ENCODE data around the gene OBP2A. TPM values are rescaled to one million over a fixed set of nuclear protein-coding genes. Genes with fewer than 3 reads are reported as not detected.

The OBP2A gene
- polyA plus RNA-seq, 1 donor = not detected

GRCh38 chr9:135551456-135551855 is 5.5 kb downstream of the OBP2A start:
- no peak for DNase-seq

GRCh38 chr9:135552021-135552697 is 6.2 kb downstream of the OBP2A start:
- DNase-seq = no peak

- no peak for DNase-seq
Measured at GRCh38 chr9:135552698-135553171, 6.8 kb downstream of the OBP2A start.

GRCh38 chr9:135554718-135555117 is 8.8 kb downstream of the OBP2A start:
- no peak for DNase-seq

- no peak for DNase-seq
Measured at GRCh38 chr9:135555203-135555602, 9.3 kb downstream of the OBP2A start.

- no peak for DNase-seq
Measured at GRCh38 chr9:135555910-135556309, 10.0 kb downstream of the OBP2A start.

- no peak for DNase-seq
Measured at GRCh38 chr9:135559606-135560005, 13.7 kb downstream of the OBP2A start.

GRCh38 chr9:135561391-135562234 is 15.7 kb downstream of the OBP2A start, which contains the start of gene PAEP:
TSS of gene PAEP (plus strand) at chr9:135561756.
- DNase-seq = no peak

- DNase-seq = no peak
Measured at GRCh38 chr9:135562235-135562745, 16.4 kb downstream of the OBP2A start.

- no peak for DNase-seq
Measured at GRCh38 chr9:135563039-135563476, 17.1 kb downstream of the OBP2A start.

GRCh38 chr9:135563858-135564257 is 17.9 kb downstream of the OBP2A start:
- DNase-seq = no peak

- DNase-seq = no peak
Measured at GRCh38 chr9:135565141-135565628, 19.3 kb downstream of the OBP2A start.

GRCh38 chr9:135565636-135566035 is 19.7 kb downstream of the OBP2A start:
- DNase-seq = no peak

- no peak for DNase-seq
Measured at GRCh38 chr9:135566552-135566951, 20.6 kb downstream of the OBP2A start.

- no peak for DNase-seq
Measured at GRCh38 chr9:135567311-135567710, 21.4 kb downstream of the OBP2A start.

GRCh38 chr9:135568026-135568425 is 22.1 kb downstream of the OBP2A start:
- no peak for DNase-seq

- DNase-seq = no peak
Measured at GRCh38 chr9:135570456-135570855, 24.5 kb downstream of the OBP2A start.

- no peak for DNase-seq
Measured at GRCh38 chr9:135572233-135572632, 26.3 kb downstream of the OBP2A start.

- no peak for DNase-seq
Measured at GRCh38 chr9:135573124-135573523, 27.2 kb downstream of the OBP2A start.

- no peak for DNase-seq
Measured at GRCh38 chr9:135574331-135574730, 28.4 kb downstream of the OBP2A start.

GRCh38 chr9:135574943-135575342 is 29.0 kb downstream of the OBP2A start:
- DNase-seq = no peak

- DNase-seq = no peak
Measured at GRCh38 chr9:135575995-135576631, 30.2 kb downstream of the OBP2A start.
